ENCODE results near the gene SNX5.

- TF ChIP-seq CTCF (IDR thresholded peaks at IDR 0.05) (no peak), POLR2AphosphoS5 (IDR thresholded peaks at IDR 0.05; ENCODE audit: low read depth, low read length) (no peak), REST (IDR thresholded peaks at IDR 0.05; ENCODE audit: insufficient read depth in 1 of 2, low read depth in 2 of 2, low read length in 1 of 2) (no peak), SIN3A (IDR thresholded peaks at IDR 0.05; ENCODE audit: borderline replicate concordance, insufficient read depth, low read depth, low read length) (no peak)
Measured at GRCh38 chr20:17925141-17925939, 43.3 kb downstream of the SNX5 start.
